ENCODE results near the gene SORCS2.

Gene SORCS2

GRCh38 chr4:7734651-7735260, 542.4 kb downstream of the SORCS2 start:
- Mint-ChIP-seq H3K4me3 (no peak overlapping the region), H3K4me1 (no peaks in the 10 kb centered on the region), H3K36me3 (no peaks in the 10 kb centered on the region), H3K27ac (no peak overlapping the region), H3K27me3 (no peaks in the 10 kb centered on the region), H3K9me3 (no peaks in the 10 kb centered on the region)
- ATAC-seq, result no peak

DNA sequence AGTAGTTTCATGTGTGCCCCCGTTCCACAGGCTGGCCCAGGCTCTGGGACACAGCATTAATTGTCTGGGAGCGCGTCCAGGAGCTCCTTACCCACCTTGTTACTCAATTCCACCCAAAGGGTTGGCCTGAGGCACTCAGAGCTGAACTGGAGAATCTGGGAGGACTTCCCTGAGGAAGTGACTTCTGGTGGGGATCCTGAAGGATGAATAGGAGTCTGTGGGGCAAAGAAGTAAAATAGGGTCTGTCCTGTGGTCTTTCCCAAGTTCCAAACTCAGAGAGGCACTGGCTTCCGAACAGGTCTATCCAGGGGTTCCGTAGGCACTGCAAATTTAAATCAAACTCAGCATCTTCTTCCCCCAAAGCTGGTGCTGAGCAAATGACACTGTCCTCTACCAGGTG, 543.1 kb downstream of the SORCS2 start:
- no peaks in the 10 kb centered on the region for H3K36me3 Mint-ChIP-seq
- no peak for ATAC-seq
- no peaks in the 10 kb centered on the region for H3K4me1 Mint-ChIP-seq
- no peak overlapping the region for H3K4me3 Mint-ChIP-seq
- H3K27ac Mint-ChIP-seq, result no peak overlapping the region
- H3K9me3 Mint-ChIP-seq, result no peaks in the 10 kb centered on the region
- no peaks in the 10 kb centered on the region for H3K27me3 Mint-ChIP-seq

- H3K4me1 Mint-ChIP-seq, result no peaks in the 10 kb centered on the region
- H3K9me3 Mint-ChIP-seq, result no peaks in the 10 kb centered on the region
- no peak for ATAC-seq
- no peaks in the 10 kb centered on the region for H3K27me3 Mint-ChIP-seq
- no peaks in the 10 kb centered on the region for H3K36me3 Mint-ChIP-seq
- no peak overlapping the region for H3K4me3 Mint-ChIP-seq
- H3K27ac Mint-ChIP-seq, result no peak overlapping the region
Measured at GRCh38 chr4:7735961-7736360, 543.6 kb downstream of the SORCS2 start.

GRCh38 chr4:7736436-7737267, 544.3 kb downstream of the SORCS2 start:
- Mint-ChIP-seq H3K27ac (no peak overlapping the region), H3K4me3 (no peak overlapping the region), H3K27me3 (no peaks in the 10 kb centered on the region), H3K4me1 (no peaks in the 10 kb centered on the region), H3K9me3 (no peaks in the 10 kb centered on the region), H3K36me3 (no peaks in the 10 kb centered on the region)
- ATAC-seq, result no peak

DNA sequence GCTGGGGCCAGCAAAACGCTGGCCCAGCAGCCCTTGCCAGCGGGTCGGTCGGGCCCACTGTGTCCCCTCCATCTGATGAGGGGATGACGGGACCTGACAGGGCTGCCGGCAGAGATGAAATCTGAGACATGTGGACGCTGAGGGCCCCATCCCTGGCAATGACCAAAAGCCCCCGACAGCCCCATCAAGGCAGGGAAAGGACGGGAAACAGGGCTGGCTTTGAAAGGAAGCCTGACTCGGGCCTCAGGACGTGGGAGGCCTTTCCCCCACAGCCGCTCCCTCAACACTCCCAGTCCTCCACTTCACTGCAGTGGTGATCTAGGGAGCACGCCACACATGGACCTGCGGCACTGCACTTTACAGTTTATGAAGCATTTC, 544.9 kb downstream of the SORCS2 start:
- H3K27ac Mint-ChIP-seq, result no peak overlapping the region
- no peak for ATAC-seq
- no peaks in the 10 kb centered on the region for H3K36me3 Mint-ChIP-seq
- no peaks in the 10 kb centered on the region for H3K9me3 Mint-ChIP-seq
- H3K4me1 Mint-ChIP-seq, result no peaks in the 10 kb centered on the region
- H3K4me3 Mint-ChIP-seq, result no peak overlapping the region
- H3K27me3 Mint-ChIP-seq, result no peaks in the 10 kb centered on the region

- ATAC-seq, result no peak
- Mint-ChIP-seq H3K4me3 (no peak overlapping the region), H3K27me3 (no peaks in the 10 kb centered on the region), H3K4me1 (no peaks in the 10 kb centered on the region), H3K36me3 (no peaks in the 10 kb centered on the region), H3K9me3 (no peaks in the 10 kb centered on the region), H3K27ac (no peak overlapping the region)
Measured at GRCh38 chr4:7737752-7738457, 545.6 kb downstream of the SORCS2 start.

DNA sequence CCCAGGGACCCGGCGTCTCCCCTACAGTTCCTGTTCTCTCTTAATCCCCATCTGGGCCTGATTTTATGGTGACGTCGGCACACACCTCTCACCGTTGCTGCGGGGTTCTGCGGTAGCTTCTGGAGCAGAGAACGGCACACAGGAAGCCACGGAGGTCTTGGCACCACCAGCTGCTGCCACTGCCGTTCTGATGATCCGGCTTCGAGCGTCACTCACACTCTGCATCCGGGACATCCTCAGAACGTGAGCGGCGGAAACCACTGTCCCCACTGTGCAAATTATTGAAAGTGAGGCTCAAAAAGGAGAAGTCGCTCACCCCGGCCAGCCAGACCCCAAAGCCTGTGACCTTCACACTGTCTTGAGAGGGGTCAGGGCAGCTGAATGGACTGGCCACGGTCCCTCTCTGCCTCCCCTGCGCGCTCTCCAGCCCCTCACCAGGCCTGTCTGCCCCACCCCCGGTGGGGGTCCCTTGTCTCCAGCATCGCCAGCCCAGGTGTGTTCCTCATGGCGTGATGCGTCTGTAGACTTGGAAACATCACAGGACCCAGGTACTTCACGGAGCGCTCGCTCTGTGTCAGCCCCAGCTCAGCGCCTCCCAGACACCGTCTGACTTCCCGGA, 546.2 kb downstream of the SORCS2 start:
- H3K27me3 Mint-ChIP-seq, result no peaks in the 10 kb centered on the region
- H3K4me3 Mint-ChIP-seq, result no peak overlapping the region
- H3K36me3 Mint-ChIP-seq, result no peaks in the 10 kb centered on the region
- no peak for ATAC-seq
- no peaks in the 10 kb centered on the region for H3K4me1 Mint-ChIP-seq
- H3K27ac Mint-ChIP-seq, result no peak overlapping the region
- H3K9me3 Mint-ChIP-seq, result no peaks in the 10 kb centered on the region

- Mint-ChIP-seq H3K27ac (no peak overlapping the region), H3K4me3 (no peak overlapping the region), H3K27me3 (no peaks in the 10 kb centered on the region), H3K4me1 (no peaks in the 10 kb centered on the region), H3K36me3 (no peaks in the 10 kb centered on the region), H3K9me3 (no peaks in the 10 kb centered on the region)
- ATAC-seq, result peak; percentile 13
Measured at GRCh38 chr4:7739077-7739917, 547.0 kb downstream of the SORCS2 start.

GRCh38 chr4:7739918-7740865, 547.9 kb downstream of the SORCS2 start:
- Mint-ChIP-seq H3K36me3 (no peaks in the 10 kb centered on the region), H3K4me3 (no peak overlapping the region), H3K4me1 (no peaks in the 10 kb centered on the region), H3K27ac (no peak overlapping the region), H3K9me3 (no peaks in the 10 kb centered on the region), H3K27me3 (peaks cover 3% of the 10 kb centered on the region)
- no peak for ATAC-seq

DNA sequence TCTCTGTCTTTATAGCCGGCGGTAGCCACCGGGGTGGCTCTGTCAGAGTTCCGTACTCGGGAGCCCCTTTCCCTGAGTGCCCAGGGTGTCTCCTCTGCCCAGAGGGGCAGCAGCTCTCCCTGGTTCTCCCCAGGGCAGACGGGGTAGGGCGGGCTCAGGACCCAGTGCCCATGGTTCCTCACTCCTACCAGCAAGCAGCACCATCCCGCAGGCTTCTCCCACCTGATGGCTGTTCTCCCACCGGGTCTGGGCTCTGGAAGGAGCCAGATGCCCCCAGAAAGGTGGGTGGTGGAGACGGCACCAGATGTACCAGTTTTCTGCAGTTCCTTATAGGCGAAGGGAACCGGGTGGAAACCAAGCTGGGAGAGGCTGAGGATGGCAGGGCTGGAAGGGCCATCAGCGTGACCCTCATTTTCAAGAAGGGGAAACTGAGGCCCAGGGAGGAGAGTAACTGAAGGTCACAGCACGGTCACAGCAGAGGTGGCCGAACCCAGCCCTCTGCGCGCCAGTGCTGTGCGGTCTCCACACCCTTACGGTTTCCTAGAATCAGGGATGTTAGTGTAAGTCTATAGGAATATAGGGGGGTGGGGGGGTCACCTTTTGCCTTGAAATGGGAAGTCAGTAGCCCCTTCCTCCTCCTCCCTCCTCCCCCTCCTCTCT, 548.7 kb downstream of the SORCS2 start:
- Mint-ChIP-seq H3K4me1 (no peaks in the 10 kb centered on the region), H3K27ac (no peak overlapping the region), H3K4me3 (no peak overlapping the region), H3K9me3 (no peaks in the 10 kb centered on the region), H3K36me3 (no peaks in the 10 kb centered on the region), H3K27me3 (peaks cover 11% of the 10 kb centered on the region)
- no peak for ATAC-seq

- no peak for ATAC-seq
- Mint-ChIP-seq H3K27me3 (peaks cover 17% of the 10 kb centered on the region), H3K36me3 (no peaks in the 10 kb centered on the region), H3K4me1 (no peaks in the 10 kb centered on the region), H3K9me3 (no peaks in the 10 kb centered on the region), H3K4me3 (no peak overlapping the region), H3K27ac (no peak overlapping the region)
Measured at GRCh38 chr4:7741946-7742806, 549.8 kb downstream of the SORCS2 start.

- Mint-ChIP-seq H3K27ac (no peak overlapping the region), H3K9me3 (no peaks in the 10 kb centered on the region), H3K27me3 (peaks cover 20% of the 10 kb centered on the region)
Measured at GRCh38 chr4:7742807-7743280, 550.5 kb downstream of the SORCS2 start.

More at GRCh38 chr4:7742807-7743280, 550.5 kb downstream of the SORCS2 start:
- Mint-ChIP-seq H3K4me3 (no peak overlapping the region), H3K4me1 (no peaks in the 10 kb centered on the region), H3K36me3 (no peaks in the 10 kb centered on the region)
- no peak for ATAC-seq
